DOHH2 (cell line): ENCODE data around the gene PRKCH.

Experiments
- H3F3A ChIP-seq: fragments of 200-600 bp; sonication (generic), shearing (Covaris generic); 2 replicates; pipeline ENCODE4 v1.6.0; 2016; ENCODE audit warnings: antibody characterized with exemption, mild to moderate bottlenecking; ENCODE audit not compliant: control insufficient read depth, insufficient read depth
- H3K27ac ChIP-seq: fragments of 200-600 bp; sonication (generic); 2 replicates; pipeline ENCODE4 v1.5.1; 2014; ENCODE audit warnings: low read depth, mild to moderate bottlenecking, low read length, moderate library complexity
- H3K27me3 ChIP-seq: fragments of 200-600 bp; sonication (generic); 2 replicates; pipeline ENCODE4 v1.6.1; 2014; ENCODE audit warnings: mild to moderate bottlenecking, low read length, mixed read lengths; ENCODE audit not compliant: control insufficient read depth
- H3K36me3 ChIP-seq: fragments of 200-600 bp; sonication (generic); 2 replicates; pipeline ENCODE4 v1.6.1; 2014; ENCODE audit warnings: mild to moderate bottlenecking, low read length, moderate library complexity, mixed read lengths; ENCODE audit not compliant: control insufficient read depth
- H3K4me1 ChIP-seq: fragments of 200-600 bp; sonication (generic); 2 replicates; pipeline ENCODE4 v1.6.1; 2014; ENCODE audit warnings: mild to moderate bottlenecking, low read length, mixed read lengths; ENCODE audit not compliant: control insufficient read depth
- H3K4me2 ChIP-seq: fragments of 200-600 bp; sonication (generic); 2 replicates; pipeline ENCODE4 v1.6.0; 2014; ENCODE audit warnings: mild to moderate bottlenecking, low read length, moderate library complexity
- H3K4me3 ChIP-seq: fragments of 200-600 bp; sonication (generic); 2 replicates; pipeline ENCODE4 v1.5.1; 2014; ENCODE audit warnings: mild to moderate bottlenecking, low read length, mixed read lengths
- H3K79me2 ChIP-seq: fragments of 200-600 bp; sonication (generic); 2 replicates; pipeline ENCODE4 v1.6.1; 2014; ENCODE audit warnings: mild to moderate bottlenecking, low read length, mixed read lengths; ENCODE audit not compliant: control insufficient read depth
- H3K9me2 ChIP-seq: fragments of 200-600 bp; sonication (generic); replicated peaks from 2 replicates; pipeline ENCODE4 v1.6.1; 2014; ENCODE audit warnings: mild to moderate bottlenecking, low read length, mixed read lengths; ENCODE audit not compliant: control insufficient read depth
- H3K9me3 ChIP-seq: fragments of 200-600 bp; sonication (generic); 2 replicates; pipeline ENCODE4 v1.6.1; 2014; ENCODE audit warnings: antibody characterized with exemption, low read length, mixed read lengths; ENCODE audit not compliant: control insufficient read depth, insufficient read depth
- H4K20me1 ChIP-seq: fragments of 200-600 bp; sonication (generic); 2 replicates; pipeline ENCODE4 v1.6.0; 2014; ENCODE audit warnings: low read depth, mild to moderate bottlenecking, antibody characterized with exemption, low read length, moderate library complexity; ENCODE audit not compliant: control insufficient read depth, insufficient read depth
- EZH2phosphoT487 ChIP-seq: fragments of 200-600 bp; sonication (generic); IDR thresholded peaks from 2 replicates; pipeline ENCODE4 v1.6.1; 2017; ENCODE audit warnings: borderline replicate concordance, mild to moderate bottlenecking, antibody characterized with exemption, low read length, moderate library complexity, mixed read lengths
- TF ChIP-seq, protein P1 (sequence below): fragments of 200-600 bp; sonication (generic); IDR thresholded peaks from one replicate; pipeline ENCODE4 v1.5.1; 2014; ENCODE audit warnings: antibody characterized with exemption, mild to moderate bottlenecking, low read depth, low read length; ENCODE audit not compliant: poor library complexity, severe bottlenecking

The PRKCH gene

DNA sequence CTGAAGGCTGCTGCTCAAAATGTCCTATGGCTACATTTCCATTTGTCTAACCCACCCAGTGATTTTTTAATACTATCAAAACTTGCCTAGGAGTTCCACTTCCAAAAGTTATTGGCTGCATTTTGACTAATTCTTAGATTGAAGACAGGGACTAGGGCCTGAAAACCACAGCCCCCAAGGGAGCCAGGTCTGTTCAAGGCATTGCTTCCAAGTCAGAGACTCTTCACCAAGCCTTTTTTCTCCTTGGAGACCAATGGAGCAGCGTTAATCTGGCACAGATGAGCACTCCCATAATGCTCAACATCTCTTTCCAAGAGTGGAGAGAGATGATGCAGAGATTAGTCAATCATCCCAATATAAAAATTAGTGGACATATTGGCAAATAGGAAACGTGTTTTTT is 261.4 kb downstream of the PRKCH start:
- H3K79me2 ChIP-seq = no peaks in the 10 kb centered on the region
- TF ChIP-seq EZH2phosphoT487 = no peak
- TF ChIP-seq, protein P1, sequence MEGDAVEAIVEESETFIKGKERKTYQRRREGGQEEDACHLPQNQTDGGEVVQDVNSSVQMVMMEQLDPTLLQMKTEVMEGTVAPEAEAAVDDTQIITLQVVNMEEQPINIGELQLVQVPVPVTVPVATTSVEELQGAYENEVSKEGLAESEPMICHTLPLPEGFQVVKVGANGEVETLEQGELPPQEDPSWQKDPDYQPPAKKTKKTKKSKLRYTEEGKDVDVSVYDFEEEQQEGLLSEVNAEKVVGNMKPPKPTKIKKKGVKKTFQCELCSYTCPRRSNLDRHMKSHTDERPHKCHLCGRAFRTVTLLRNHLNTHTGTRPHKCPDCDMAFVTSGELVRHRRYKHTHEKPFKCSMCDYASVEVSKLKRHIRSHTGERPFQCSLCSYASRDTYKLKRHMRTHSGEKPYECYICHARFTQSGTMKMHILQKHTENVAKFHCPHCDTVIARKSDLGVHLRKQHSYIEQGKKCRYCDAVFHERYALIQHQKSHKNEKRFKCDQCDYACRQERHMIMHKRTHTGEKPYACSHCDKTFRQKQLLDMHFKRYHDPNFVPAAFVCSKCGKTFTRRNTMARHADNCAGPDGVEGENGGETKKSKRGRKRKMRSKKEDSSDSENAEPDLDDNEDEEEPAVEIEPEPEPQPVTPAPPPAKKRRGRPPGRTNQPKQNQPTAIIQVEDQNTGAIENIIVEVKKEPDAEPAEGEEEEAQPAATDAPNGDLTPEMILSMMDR = no peak
- H3K4me3 ChIP-seq = no peak overlapping the region
- no peaks in the 10 kb centered on the region for H4K20me1 ChIP-seq
- H3K27ac ChIP-seq = no peak overlapping the region
- H3K4me1 ChIP-seq = peaks cover 45% of the 10 kb centered on the region
- H3K27me3 ChIP-seq = no peaks in the 10 kb centered on the region
- no peaks in the 10 kb centered on the region for H3K36me3 ChIP-seq
- no peaks in the 10 kb centered on the region for H3K9me3 ChIP-seq
- H3K9me2 ChIP-seq = no peaks in the 10 kb centered on the region
- no peaks in the 10 kb centered on the region for H3F3A ChIP-seq
- H3K4me2 ChIP-seq = no peak overlapping the region

DNA sequence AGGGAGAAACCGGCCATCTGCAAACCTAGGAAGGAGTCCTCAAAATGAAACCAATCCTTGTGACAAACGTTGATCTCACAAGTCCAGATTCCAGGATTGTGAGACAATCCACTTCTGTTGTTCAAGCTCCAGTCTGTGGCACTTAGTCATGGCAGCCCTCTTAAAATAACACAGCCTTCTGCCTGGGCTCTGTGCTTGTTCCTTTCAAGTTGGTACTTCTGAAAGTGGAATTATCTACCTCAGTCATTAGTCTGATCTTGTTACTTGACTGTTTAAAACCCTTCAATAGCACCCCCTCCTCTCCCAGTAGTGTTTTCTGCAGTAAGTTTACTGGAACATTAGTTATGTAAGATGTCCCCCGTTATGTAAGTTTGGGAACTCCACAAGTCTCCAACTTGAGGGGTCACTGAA is 263.0 kb downstream of the PRKCH start:
- H3K79me2 ChIP-seq = no peaks in the 10 kb centered on the region
- H3K27me3 ChIP-seq = no peaks in the 10 kb centered on the region
- H3K4me1 ChIP-seq = peaks cover 40% of the 10 kb centered on the region
- H3K27ac ChIP-seq = no peak overlapping the region
- no peaks in the 10 kb centered on the region for H3F3A ChIP-seq
- no peaks in the 10 kb centered on the region for H3K36me3 ChIP-seq
- no peak overlapping the region for H3K4me3 ChIP-seq
- TF ChIP-seq EZH2phosphoT487 = no peak
- TF ChIP-seq, protein P1 = no peak
- H3K4me2 ChIP-seq = peak overlapping the region; percentile 31
- H3K9me3 ChIP-seq = no peaks in the 10 kb centered on the region
- H4K20me1 ChIP-seq = no peaks in the 10 kb centered on the region
- H3K9me2 ChIP-seq = no peaks in the 10 kb centered on the region

DNA sequence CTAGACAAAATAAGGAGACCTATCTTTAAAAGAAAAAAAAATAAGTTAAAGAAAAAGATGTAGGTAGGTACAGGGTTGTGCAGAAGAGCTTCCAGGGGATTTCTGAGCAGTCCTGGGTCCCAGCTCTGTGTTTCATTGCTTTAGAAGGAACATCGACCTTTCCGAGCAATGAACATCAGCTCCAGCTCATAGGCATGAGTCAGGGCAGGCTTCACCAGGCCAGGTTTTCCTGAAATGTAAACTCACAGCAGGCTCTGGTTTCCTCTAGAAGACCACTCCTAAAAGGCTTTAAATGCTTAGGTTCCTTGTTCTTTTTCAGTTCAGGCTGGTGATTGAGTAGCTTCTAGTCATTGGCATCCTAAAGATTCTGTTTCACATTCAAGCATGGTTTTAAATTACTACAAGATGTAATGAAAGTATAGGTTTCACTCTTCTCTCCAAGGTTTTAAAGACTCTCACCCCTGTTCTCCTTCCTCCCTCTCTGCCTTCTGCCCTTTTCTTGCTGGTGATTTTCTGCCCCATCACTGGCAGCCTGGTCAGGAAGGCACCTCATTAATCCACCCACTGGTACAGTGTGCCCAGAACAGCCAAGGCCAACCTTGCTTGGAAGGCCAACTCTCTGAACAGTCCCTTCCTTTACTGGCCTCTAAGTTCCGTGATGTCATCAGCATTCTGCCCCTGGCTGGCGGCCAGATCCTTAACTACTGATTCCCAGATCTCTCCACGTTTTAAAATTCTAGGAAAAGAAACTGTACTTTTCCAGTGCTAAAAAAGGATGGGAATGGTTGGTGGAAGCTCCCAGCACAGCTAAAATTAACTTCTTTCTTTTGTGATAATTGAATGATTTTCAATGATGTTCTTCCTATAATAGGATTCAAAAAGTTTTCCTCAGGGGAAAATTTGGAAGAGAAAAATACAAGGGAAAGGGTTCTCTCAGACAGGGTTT is 264.5 kb downstream of the PRKCH start:
- Histone ChIP-seq H3K36me3 (no peaks in the 10 kb centered on the region), H3K79me2 (no peaks in the 10 kb centered on the region), H4K20me1 (no peaks in the 10 kb centered on the region), H3K9me3 (no peaks in the 10 kb centered on the region), H3K4me2 (no peak overlapping the region), H3K4me3 (no peak overlapping the region; the same call in 1 of the 2 replicates), H3F3A (no peaks in the 10 kb centered on the region), H3K9me2 (no peaks in the 10 kb centered on the region), H3K27me3 (no peaks in the 10 kb centered on the region), H3K4me1 (peaks cover 44% of the 10 kb centered on the region), H3K27ac (no peak overlapping the region)
- TF ChIP-seq, protein P1 = no peak
- TF ChIP-seq EZH2phosphoT487 = no peak
